ENCODE data around the gene LEMD1.

LEMD1 gene, protein sequence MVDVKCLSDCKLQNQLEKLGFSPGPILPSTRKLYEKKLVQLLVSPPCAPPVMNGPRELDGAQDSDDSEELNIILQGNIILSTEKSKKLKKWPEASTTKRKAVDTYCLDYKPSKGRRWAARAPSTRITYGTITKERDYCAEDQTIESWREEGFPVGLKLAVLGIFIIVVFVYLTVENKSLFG

GRCh38 chr1:205421798-205422197, at the start of gene LEMD1:
LEMD1 (minus strand) TSS chr1:205422056; CDS start chr1:205420536, 1,520 bp downstream.
- H3K36me3 ChIP-seq (ENCODE audit: insufficient read depth, low read length): no peaks in the 10 kb centered on the region
- H3K9me3 ChIP-seq (ENCODE audit: control insufficient read depth, insufficient read depth, low read length): no peaks in the 10 kb centered on the region
- H3K9ac ChIP-seq (ENCODE audit: low read depth, low read length): no peak within 1 kb of the TSS
- peaks cover 13% of the 10 kb centered on the region; the same call in 1 of the 2 replicates for H3K4me1 ChIP-seq (ENCODE audit: insufficient read depth, low read length)

DNA sequence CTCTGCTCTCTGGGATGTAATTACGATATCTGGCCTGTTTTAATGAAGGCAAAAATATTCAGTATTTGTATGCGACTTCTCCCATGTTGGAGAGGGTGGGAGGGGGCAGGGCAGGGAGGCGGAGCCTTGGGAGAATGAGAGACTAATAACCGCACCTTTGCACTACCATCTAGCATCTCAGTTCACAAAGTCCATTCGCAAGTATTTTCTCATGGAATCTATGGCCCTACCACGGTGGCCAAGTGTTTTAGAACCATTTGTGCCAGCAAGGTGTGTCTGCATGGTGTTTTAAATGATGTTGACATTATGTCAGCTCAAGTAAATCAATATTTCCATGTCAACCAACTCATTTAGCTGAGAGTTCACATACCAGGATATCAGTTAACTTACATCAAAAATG, 48.3 kb upstream of the LEMD1 start:
- H3K36me3 ChIP-seq (ENCODE audit: insufficient read depth, low read length): no peaks in the 10 kb centered on the region
- H3K4me1 ChIP-seq (ENCODE audit: insufficient read depth, low read length): peaks cover 5% of the 10 kb centered on the region
- no peak overlapping the region for H3K9ac ChIP-seq (ENCODE audit: low read depth, low read length)
- H3K9me3 ChIP-seq (ENCODE audit: control insufficient read depth, insufficient read depth, low read length): no peaks in the 10 kb centered on the region

- Histone ChIP-seq H3K9me3 (ENCODE audit: control insufficient read depth, insufficient read depth, low read length) (no peaks in the 10 kb centered on the region), H3K9ac (ENCODE audit: low read depth, low read length) (no peak overlapping the region), H3K36me3 (ENCODE audit: insufficient read depth, low read length) (no peaks in the 10 kb centered on the region), H3K4me1 (ENCODE audit: insufficient read depth, low read length) (no peaks in the 10 kb centered on the region)
Observed at GRCh38 chr1:205466595-205467220, 44.9 kb upstream of the LEMD1 start.

- Histone ChIP-seq H3K4me1 (ENCODE audit: insufficient read depth, low read length) (no peaks in the 10 kb centered on the region), H3K9me3 (ENCODE audit: control insufficient read depth, insufficient read depth, low read length) (no peaks in the 10 kb centered on the region), H3K9ac (ENCODE audit: low read depth, low read length) (no peak overlapping the region), H3K36me3 (ENCODE audit: insufficient read depth, low read length) (no peaks in the 10 kb centered on the region)
Observed at GRCh38 chr1:205465392-205465791, 43.5 kb upstream of the LEMD1 start.

- Histone ChIP-seq H3K9ac (ENCODE audit: low read depth, low read length) (no peak overlapping the region), H3K36me3 (ENCODE audit: insufficient read depth, low read length) (no peaks in the 10 kb centered on the region), H3K9me3 (ENCODE audit: control insufficient read depth, insufficient read depth, low read length) (no peaks in the 10 kb centered on the region), H3K4me1 (ENCODE audit: insufficient read depth, low read length) (peaks cover 6% of the 10 kb centered on the region)
Observed at GRCh38 chr1:205458777-205459566, 37.1 kb upstream of the LEMD1 start.

GRCh38 chr1:205456868-205457745, 35.3 kb upstream of the LEMD1 start:
- Histone ChIP-seq H3K9ac (ENCODE audit: low read depth, low read length) (peak overlapping the region; percentile 80), H3K4me1 (ENCODE audit: insufficient read depth, low read length) (peaks cover 21% of the 10 kb centered on the region), H3K36me3 (ENCODE audit: insufficient read depth, low read length) (peaks cover 2% of the 10 kb centered on the region; the same call in 1 of the 2 replicates), H3K9me3 (ENCODE audit: control insufficient read depth, insufficient read depth, low read length) (no peaks in the 10 kb centered on the region)

GRCh38 chr1:205456383-205456867, 34.6 kb upstream of the LEMD1 start:
- Histone ChIP-seq H3K9ac (ENCODE audit: low read depth, low read length) (peak overlapping the region; percentile 80), H3K4me1 (ENCODE audit: insufficient read depth, low read length) (peaks cover 26% of the 10 kb centered on the region), H3K9me3 (ENCODE audit: control insufficient read depth, insufficient read depth, low read length) (no peaks in the 10 kb centered on the region), H3K36me3 (ENCODE audit: insufficient read depth, low read length) (peaks cover 2% of the 10 kb centered on the region; the same call in 1 of the 2 replicates)

DNA sequence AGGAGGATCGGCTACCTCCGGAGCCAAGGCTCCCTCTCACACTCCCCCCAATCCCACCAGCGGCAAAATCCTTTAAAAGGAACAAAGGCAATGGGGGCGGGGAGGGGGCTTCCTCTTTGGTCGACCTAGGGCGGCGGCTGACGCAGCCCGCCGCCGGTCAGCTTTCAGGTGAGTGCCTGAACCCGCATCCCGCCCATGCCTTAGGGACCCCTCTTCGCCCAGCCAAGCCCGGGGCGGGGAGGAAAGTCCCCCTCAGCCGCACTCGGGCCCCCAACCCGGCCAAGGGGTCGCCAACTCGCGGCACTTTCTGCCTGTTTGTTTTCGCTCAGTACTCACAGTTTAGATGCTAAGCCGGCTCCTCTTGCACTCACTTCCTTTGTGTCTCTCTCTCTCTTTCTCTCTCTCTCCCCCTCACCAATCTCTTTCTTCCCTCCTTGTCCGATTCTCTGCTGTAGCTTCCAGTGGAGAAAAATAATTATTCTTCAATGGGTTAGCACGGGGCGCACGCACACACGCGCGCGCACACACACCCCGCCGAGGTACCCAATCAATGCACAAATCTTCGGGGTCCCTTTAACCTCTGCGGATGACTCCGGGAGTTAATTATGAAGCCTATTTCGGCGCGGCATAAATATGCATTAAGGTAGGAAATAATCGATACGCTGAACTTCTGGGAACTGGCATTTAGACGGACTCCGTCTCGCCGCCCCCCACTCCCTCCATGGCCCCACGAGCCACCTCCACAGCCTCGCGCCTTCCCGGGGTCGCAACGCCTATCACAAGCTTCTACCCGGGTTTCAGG, 33.9 kb upstream of the LEMD1 start, which contains the start of gene BLACAT1:
Gene BLACAT1 (minus strand): TSS at position 465 of the 802 bp plus-strand sequence.
- H3K4me1 ChIP-seq (ENCODE audit: insufficient read depth, low read length): peaks cover 32% of the 10 kb centered on the region
- peak within 1 kb of the TSS; percentile 80 for H3K9ac ChIP-seq (ENCODE audit: low read depth, low read length)
- H3K36me3 ChIP-seq (ENCODE audit: insufficient read depth, low read length): peaks cover 2% of the 10 kb centered on the region; the same call in 1 of the 2 replicates
- H3K9me3 ChIP-seq (ENCODE audit: control insufficient read depth, insufficient read depth, low read length): no peaks in the 10 kb centered on the region

DNA sequence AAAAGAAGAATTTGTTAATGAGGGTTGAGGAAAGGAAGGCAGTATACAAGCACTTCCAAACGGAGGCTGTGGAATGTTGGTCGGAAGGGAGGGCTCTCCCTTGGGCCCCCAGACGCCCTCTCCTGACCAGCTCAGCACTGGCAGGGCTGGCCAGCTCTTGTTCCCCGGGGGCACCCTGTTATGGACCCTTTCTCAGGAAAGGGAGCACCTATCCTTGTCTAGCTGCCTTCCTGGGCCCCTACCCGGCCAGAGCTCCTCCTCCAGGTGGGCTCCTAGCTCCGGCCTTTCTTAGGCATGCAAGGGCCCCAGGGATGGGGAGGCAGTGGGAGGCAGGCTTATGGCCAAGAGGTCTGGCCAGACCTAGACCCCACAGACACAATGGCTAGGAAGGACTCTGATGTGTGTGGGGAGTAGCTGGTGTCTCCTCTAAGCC, 33.1 kb upstream of the LEMD1 start:
- Histone ChIP-seq H3K9ac (ENCODE audit: low read depth, low read length) (peak overlapping the region; percentile 80; the same call in 1 of the 2 replicates), H3K36me3 (ENCODE audit: insufficient read depth, low read length) (peaks cover 2% of the 10 kb centered on the region; the same call in 1 of the 2 replicates), H3K9me3 (ENCODE audit: control insufficient read depth, insufficient read depth, low read length) (no peaks in the 10 kb centered on the region), H3K4me1 (ENCODE audit: insufficient read depth, low read length) (peaks cover 37% of the 10 kb centered on the region)

GRCh38 chr1:205453466-205453865, 31.6 kb upstream of the LEMD1 start:
- Histone ChIP-seq H3K9me3 (ENCODE audit: control insufficient read depth, insufficient read depth, low read length) (no peaks in the 10 kb centered on the region), H3K36me3 (ENCODE audit: insufficient read depth, low read length) (peaks cover 2% of the 10 kb centered on the region; the same call in 1 of the 2 replicates), H3K4me1 (ENCODE audit: insufficient read depth, low read length) (peaks cover 46% of the 10 kb centered on the region), H3K9ac (ENCODE audit: low read depth, low read length) (no peak overlapping the region)

- H3K9me3 ChIP-seq (ENCODE audit: control insufficient read depth, insufficient read depth, low read length): no peaks in the 10 kb centered on the region
- peaks cover 49% of the 10 kb centered on the region for H3K4me1 ChIP-seq (ENCODE audit: insufficient read depth, low read length)
- no peak overlapping the region for H3K9ac ChIP-seq (ENCODE audit: low read depth, low read length)
- H3K36me3 ChIP-seq (ENCODE audit: insufficient read depth, low read length): peaks cover 2% of the 10 kb centered on the region; the same call in 1 of the 2 replicates
Observed at GRCh38 chr1:205452933-205453332, 31.1 kb upstream of the LEMD1 start.

DNA sequence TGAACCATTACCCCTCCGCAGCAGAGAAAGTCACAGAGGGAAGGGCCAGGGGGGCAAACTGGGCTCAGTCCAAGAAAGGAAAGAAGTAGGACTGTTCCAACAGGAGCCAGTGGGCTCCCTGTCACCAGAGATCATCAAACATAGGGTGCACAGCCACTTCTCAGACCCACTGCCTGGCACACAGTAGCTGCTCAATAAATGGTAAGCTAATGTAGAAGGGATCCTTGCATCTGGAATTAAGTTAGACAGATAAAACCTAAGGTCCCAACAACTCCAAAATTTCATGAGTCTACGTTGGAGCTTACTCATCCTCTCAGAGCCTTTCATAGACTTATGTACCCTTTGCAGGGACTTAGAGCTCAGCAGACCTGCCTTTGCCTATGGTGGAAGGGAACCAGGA, 30.5 kb upstream of the LEMD1 start:
- Histone ChIP-seq H3K36me3 (ENCODE audit: insufficient read depth, low read length) (peaks cover 2% of the 10 kb centered on the region; the same call in 1 of the 2 replicates), H3K4me1 (ENCODE audit: insufficient read depth, low read length) (peaks cover 54% of the 10 kb centered on the region), H3K9me3 (ENCODE audit: control insufficient read depth, insufficient read depth, low read length) (no peaks in the 10 kb centered on the region), H3K9ac (ENCODE audit: low read depth, low read length) (no peak overlapping the region)

DNA sequence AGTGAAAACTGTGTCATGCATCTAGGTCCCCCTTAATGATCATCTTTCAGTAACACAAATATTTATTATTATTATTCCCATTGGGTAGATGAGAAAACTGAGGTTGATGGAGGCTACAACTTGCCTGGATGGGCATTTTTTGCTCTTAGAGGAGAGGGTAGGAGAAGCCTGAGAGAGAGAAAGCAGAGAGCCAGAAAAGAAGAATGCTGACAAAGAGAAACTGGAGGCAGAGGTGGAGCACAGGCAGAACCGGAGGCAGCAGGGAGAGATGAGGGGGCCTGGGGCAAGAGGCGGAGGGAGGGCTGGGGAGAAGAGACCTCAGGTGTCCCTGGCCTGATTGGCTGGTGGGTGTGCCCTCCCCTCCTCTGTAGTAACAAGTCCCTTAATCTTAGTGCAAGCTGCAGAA, 29.9 kb upstream of the LEMD1 start:
- peak overlapping the region; percentile 20; the same call in 1 of the 2 replicates for H3K9ac ChIP-seq (ENCODE audit: low read depth, low read length)
- H3K36me3 ChIP-seq (ENCODE audit: insufficient read depth, low read length): peaks cover 2% of the 10 kb centered on the region; the same call in 1 of the 2 replicates
- peaks cover 60% of the 10 kb centered on the region for H3K4me1 ChIP-seq (ENCODE audit: insufficient read depth, low read length)
- H3K9me3 ChIP-seq (ENCODE audit: control insufficient read depth, insufficient read depth, low read length): no peaks in the 10 kb centered on the region

Data from ES-I3 (cell line).